Hematopoietic multipotent progenitor cell treated with erythropoietin and hydrocortisone succinate and interleukin-3 and kit ligand, for 6 days (in vitro differentiated cells): Measurements from ENCODE around the gene GALNT13.
"Not testable (repeated sequence)": the region's sequence is repeated elsewhere in the genome, so short reads cannot be mapped to it uniquely, and the experiment has no call there.

ENCODE experiments used
- DNase-seq: peaks from one replicate; pipeline ENCODE4 v3.0.0-alpha.2; 2015

Gene GALNT13

GRCh38 chr2:154437104-154437503 lies 565.4 kb downstream of the GALNT13 start:
- DNase-seq, result peak; percentile 3

- peak; percentile 14 for DNase-seq
Observed at GRCh38 chr2:154439156-154439555, 567.4 kb downstream of the GALNT13 start.

DNA sequence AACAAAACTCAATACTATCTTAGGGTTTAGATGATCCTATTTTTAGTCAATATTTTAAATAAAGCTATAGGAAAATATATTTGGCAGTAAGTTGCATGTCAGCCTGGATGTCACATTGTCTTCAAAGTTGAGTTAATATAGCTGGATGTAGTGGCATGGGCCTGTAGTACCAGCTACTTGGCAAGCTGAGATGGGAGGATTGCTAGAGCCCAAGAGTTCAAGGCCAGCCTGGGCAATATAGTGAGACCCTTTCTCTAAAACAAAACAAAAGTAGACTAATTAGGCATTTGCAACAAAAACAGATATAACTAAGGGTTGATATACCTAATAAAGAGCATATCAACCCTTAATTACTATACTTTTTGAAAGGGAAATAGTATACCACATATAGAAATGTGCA lies 572.2 kb downstream of the GALNT13 start:
- DNase-seq, result no peak

- no peak for DNase-seq
Observed at GRCh38 chr2:154446324-154446723, 574.6 kb downstream of the GALNT13 start.

- DNase-seq, result no peak
Observed at GRCh38 chr2:154447727-154448418, 576.2 kb downstream of the GALNT13 start.

- DNase-seq, result no peak
Observed at GRCh38 chr2:154449951-154450658, 578.4 kb downstream of the GALNT13 start.

GRCh38 chr2:154452471-154452870 lies 580.7 kb downstream of the GALNT13 start:
- DNase-seq, result no peak

GRCh38 chr2:154452906-154453493 lies 581.3 kb downstream of the GALNT13 start:
- DNase-seq, result peak; percentile 65

DNA sequence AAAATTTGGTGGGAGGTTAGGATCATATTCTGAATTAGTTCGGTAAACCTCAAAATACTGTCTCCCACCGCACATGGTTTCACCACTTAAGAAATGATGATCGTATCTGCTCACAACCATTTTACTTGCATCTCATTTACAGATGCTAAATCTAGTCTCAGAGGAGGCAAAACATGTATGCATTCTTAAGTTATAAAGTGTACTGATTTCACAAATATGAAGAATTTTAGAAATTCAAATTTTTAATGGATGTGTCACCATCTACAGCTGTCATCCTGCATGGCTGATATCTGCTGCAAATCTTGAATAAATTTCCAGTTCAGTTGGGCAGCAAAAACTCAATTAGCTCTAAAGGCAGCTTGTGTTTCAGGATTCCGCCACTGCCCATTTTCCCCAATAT lies 583.4 kb downstream of the GALNT13 start:
- DNase-seq, result no peak

DNA sequence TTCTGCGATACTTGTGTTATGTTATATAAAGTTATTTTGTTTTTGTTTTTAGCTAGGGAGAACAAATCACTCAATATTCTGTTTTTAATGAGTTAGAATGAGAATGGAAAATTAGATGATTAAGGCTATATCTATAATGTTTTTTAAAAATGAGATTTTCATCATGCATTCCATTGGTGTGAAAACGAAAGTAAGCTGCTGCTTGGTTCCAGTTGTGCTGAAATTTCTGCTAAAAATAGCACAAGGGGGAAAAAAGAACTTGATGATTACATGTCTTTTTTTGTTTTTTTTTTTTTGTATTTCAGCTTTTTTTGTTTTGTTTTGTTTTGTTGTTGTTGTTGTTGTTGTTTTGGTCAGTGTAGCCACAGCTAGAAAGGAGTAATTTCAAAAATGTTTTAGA lies 584.1 kb downstream of the GALNT13 start:
- peak; percentile 12 for DNase-seq

GRCh38 chr2:154457286-154457685 lies 585.6 kb downstream of the GALNT13 start:
- DNase-seq, result no peak

- DNase-seq, result no peak
Observed at GRCh38 chr2:154459286-154459685, 587.6 kb downstream of the GALNT13 start.

GRCh38 chr2:154462634-154463033 lies 590.9 kb downstream of the GALNT13 start:
- no peak for DNase-seq

DNA sequence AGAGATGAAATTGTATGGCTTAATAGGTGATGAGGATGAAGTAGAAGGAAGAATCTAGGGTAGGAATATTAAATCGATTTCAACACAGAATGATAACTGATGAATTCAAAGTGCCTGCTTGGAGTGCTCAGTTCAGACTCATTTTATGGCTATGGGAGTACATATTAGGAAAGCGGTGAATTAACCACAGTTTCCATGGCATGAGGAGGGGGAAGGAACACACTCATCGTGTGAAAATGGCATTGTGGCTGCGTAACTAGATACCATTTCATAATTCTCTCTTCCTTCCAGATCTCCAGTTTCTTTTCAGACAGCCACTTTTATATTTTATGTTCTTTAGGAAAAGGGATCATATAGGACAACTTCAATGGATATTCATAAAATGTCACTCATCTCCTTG lies 594.5 kb downstream of the GALNT13 start:
- no peak for DNase-seq

DNA sequence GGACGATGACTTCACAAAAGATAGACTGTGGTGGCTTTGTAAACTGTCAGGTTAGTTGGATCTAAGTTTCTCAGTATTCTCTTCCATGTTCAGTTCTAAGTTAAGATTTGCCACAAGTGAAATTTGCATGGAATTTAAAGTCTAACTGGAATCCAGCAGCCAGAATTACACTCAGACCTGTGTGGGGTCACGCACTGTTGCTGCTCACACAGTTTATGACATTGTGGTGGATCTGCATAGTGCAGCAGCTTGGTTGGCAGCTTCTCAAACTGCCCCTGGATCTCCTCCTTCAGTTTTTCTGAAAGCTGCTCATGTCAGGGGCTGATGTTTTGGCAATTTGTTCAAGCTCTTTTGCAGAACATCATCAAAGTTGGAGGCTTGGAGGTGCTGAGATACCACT lies 598.7 kb downstream of the GALNT13 start:
- no peak for DNase-seq

DNA sequence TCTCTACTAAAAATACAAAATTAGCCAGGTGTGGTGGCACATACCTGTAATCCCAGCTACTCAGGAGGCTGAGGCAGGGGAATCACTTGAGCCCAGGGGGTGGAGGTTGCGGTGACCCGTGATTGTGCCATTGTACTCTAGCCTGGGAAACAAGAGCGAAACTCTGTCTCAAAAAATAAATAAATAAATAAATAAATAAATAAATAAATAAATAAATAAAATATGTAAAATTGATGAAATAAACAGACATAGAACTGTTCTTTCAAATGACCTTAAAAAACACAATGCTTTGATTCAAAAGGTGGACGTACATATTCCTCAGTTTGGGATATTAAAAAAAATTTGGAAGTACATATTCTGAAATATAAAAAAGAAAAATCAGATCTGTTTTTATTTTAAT lies 599.8 kb downstream of the GALNT13 start:
- not testable (repeated sequence) for DNase-seq

GRCh38 chr2:154477319-154477718 lies 605.6 kb downstream of the GALNT13 start:
- DNase-seq, result no peak

DNA sequence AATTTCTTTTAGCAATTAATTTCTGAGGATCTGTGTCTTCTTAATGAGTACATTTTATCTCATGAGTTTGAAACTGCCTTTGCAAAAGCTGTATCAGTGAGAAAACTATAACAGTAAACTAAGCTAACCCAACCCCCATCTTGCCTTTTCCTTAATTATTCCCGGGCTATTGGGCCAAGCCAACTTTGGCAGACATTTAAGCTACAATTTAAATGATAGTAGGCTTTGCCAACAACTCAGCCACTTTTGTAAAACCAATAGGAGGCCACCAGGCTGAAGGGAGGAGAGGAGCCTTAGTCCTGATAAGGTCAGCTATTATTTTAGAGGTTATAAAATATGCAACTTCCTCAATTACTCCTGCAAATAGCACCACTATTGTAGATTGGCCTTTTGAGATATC lies 608.8 kb downstream of the GALNT13 start:
- no peak for DNase-seq

GRCh38 chr2:154481336-154481735 lies 609.6 kb downstream of the GALNT13 start:
- no peak for DNase-seq

DNA sequence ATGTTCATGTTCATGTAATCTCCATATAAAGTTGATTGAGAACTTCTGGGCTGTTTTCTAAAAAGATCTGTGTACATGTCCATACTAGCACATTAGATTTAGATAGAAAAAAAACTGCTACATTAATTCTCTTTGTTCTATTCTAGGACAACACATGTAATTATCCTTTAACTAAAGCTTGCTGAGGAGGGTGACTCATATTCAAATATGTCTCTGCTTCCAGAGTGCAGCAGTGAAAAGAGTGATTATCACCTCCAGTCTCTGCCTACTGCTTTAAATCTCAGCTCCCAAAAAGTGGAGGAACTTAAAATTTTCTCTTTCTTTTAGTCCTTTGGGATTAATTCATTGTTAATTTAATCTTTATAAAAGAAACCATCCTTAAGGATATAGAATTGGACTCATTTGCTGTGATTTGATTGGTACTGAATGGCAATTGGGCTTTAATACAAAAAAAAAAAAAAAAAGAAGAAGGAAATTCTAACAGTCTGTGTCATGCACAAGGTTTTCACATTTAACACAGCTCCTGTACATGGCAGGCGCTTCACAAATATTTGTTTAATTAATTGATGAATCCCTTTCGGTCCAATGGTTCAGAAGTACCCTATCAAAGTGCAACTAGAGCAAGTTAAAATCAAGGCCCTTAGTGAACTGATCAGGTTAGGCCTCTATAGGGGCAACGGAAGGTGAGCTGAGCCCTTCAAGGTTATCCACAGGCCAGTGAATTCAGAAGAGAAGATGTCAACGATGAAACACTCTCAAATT lies 612.8 kb downstream of the GALNT13 start:
- no peak for DNase-seq

DNA sequence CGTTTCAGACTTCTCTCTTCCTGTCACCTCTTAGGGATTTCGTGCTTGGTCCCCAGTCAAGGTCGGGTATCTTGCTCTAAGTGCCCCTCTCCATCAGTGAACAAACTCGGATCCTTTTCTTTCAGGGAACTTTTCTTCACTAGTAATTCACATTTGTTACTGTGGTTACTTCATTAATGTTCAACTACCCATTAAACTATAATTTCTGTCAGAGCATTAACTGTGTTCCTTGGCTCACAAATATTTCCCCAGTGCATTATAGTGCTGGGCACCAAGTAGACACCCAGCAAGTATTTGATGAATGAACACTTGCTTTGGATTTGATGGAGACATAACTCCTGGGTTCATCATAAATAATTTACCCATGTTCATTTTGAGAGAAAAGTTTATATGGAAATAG lies 617.1 kb downstream of the GALNT13 start:
- no peak for DNase-seq

DNA sequence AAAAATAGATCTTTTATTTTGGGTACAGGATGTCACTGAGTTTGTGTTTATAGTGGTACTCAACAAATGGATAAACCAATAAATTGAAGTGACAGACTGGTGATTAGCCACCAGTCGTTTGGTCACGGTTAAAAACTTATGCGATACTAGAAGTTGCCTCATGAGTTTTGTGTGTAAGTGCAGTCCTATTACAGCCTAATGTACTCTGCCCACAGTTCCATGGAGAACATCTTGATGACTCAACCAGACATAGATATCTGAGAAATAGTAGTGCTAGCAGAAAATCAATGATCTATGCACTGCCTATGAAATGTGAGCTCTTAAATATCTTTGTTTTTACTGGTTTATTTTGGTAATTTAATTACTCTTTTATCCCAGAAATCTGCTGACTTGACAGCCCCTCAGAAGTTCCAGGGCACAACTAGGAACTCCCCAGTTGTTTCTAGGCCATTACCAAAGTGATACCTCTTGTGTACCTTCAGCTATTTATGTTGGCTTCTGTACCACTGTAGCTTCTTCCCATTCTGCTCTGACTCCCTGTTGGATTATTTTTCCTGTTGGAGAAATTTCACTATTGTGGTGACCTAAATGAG lies 617.6 kb downstream of the GALNT13 start:
- no peak for DNase-seq

GRCh38 chr2:154490530-154490929 lies 618.8 kb downstream of the GALNT13 start:
- no peak for DNase-seq
